Endothelial cell of umbilical vein (primary cell): ENCODE results near the gene SLC10A7. TPM values are rescaled to one million over a fixed set of nuclear protein-coding genes. Genes with fewer than 3 reads are reported as not detected.

Experiments used
- BruUV-seq: library from RNA; stranded (reverse); fragments of 400-500 nt; replicated peaks from 2 replicates; lab custom pipeline; 2021; lab: Mats Ljungman, UMichigan
- CTCF ChIA-PET: fragments of 300-600, 350-600 bp; sonication (Branson Sonifier 250); formaldehyde crosslinking; loops from one replicate; lab custom pipeline; 2021; ENCODE audit warnings: antibody characterized with exemption, inconsistent platforms; lab: Charles Lee
- POLR2A ChIA-PET: fragments of 300-600, 350-600 bp; sonication (Branson Sonifier 250); formaldehyde crosslinking; loops from one replicate; lab custom pipeline; 2021; ENCODE audit warnings: antibody characterized with exemption, inconsistent platforms; lab: Charles Lee
- DNase-seq: peaks from one replicate; pipeline ENCODE4 v3.0.0-alpha.2; 2011; ENCODE audit warnings: low read depth, low spot score
- FAIRE-seq: peaks from 2 replicates; lab custom pipeline; 2011; peaks lifted over from hg19 to GRCh38; lab: Jason Lieb, UNC
- H2AFZ ChIP-seq: 2 replicates; pipeline ENCODE4 v1.6.0; 2012; ENCODE audit warnings: low read depth, low read length, control low read depth, inconsistent platforms
- H3K27ac ChIP-seq: 2 replicates; pipeline ENCODE4 v1.5.1; 2011; ENCODE audit warnings: low read depth, mild to moderate bottlenecking, control low read depth, low read length, moderate library complexity; ENCODE audit not compliant: insufficient read depth
- H3K27me3 ChIP-seq, 2 experiments: 2 replicates each; pipeline versions ENCODE4 v1.6.0 to v1.6.1; 2011; ENCODE audit warnings: low read length in 2 of 2, mixed read lengths in 1 of 2; ENCODE audit not compliant: control insufficient read depth in 2 of 2, insufficient read depth in 2 of 2
- H3K36me3 ChIP-seq, 2 experiments: 2 replicates in 1 of 2; 3 replicates in 1 of 2; pipeline ENCODE4 v1.5.1; 2011; ENCODE audit warnings: low read length in 2 of 2, mild to moderate bottlenecking in 1 of 2, moderate library complexity in 1 of 2; ENCODE audit not compliant: control insufficient read depth in 2 of 2, insufficient read depth in 2 of 2; ENCODE audit errors: extremely low read depth in 1 of 2
- H3K4me1 ChIP-seq: 3 replicates; pipeline ENCODE4 v1.5.1; 2011; ENCODE audit warnings: mild to moderate bottlenecking, low read length; ENCODE audit not compliant: control insufficient read depth, insufficient read depth; ENCODE audit errors: extremely low read depth
- H3K4me2 ChIP-seq: 2 replicates; pipeline ENCODE4 v1.6.1; 2011; ENCODE audit warnings: low read length, control low read depth, mixed read lengths; ENCODE audit not compliant: insufficient read depth
- H3K4me3 ChIP-seq, 3 experiments: fragments of 200-600 bp in 1 of 3; sonication (generic), shearing (Covaris generic) in 1 of 3; replicated peaks in 1 of 3; 2 replicates each; pipeline ENCODE4 v1.5.1; 2011 to 2016; ENCODE audit warnings: control low read depth in 3 of 3, low read length in 3 of 3, mild to moderate bottlenecking in 2 of 3, inconsistent platforms in 1 of 3, low read depth in 1 of 3, moderate library complexity in 1 of 3; ENCODE audit not compliant: insufficient read depth in 1 of 3
- H3K79me2 ChIP-seq: 2 replicates; pipeline ENCODE4 v1.6.0; 2012; ENCODE audit warnings: low read length, inconsistent platforms; ENCODE audit not compliant: control insufficient read depth, insufficient read depth
- H3K9ac ChIP-seq: replicated peaks from 2 replicates; pipeline ENCODE3; 2011; ENCODE audit warnings: low read length, control low read depth; ENCODE audit not compliant: insufficient read depth; ENCODE audit errors: extremely low read depth
- H3K9me1 ChIP-seq: replicated peaks from 3 replicates; pipeline ENCODE4 v1.6.0; 2011; ENCODE audit warnings: mild to moderate bottlenecking, low read length; ENCODE audit not compliant: control insufficient read depth, insufficient read depth; ENCODE audit errors: extremely low read depth
- H3K9me3 ChIP-seq: replicated peaks from 2 replicates; pipeline ENCODE4 v1.5.1; 2012; ENCODE audit warnings: low read length, inconsistent platforms; ENCODE audit not compliant: control insufficient read depth, insufficient read depth
- H4K20me1 ChIP-seq: replicated peaks from 2 replicates; pipeline ENCODE3; 2011; ENCODE audit warnings: mild to moderate bottlenecking, low read length; ENCODE audit not compliant: control insufficient read depth, insufficient read depth; ENCODE audit errors: extremely low read depth
- CTCF ChIP-seq, 2 donors: IDR thresholded peaks; 1 replicate in 1 of 2; 2 replicates in 1 of 2; pipeline ENCODE4 v1.5.1; 2011; ENCODE audit warnings: low read length in 2 of 2, mild to moderate bottlenecking in 2 of 2, moderate library complexity in 2 of 2, control low read depth in 1 of 2, inconsistent platforms in 1 of 2, low read depth in 1 of 2; ENCODE audit not compliant: insufficient read depth in 1 of 2; ENCODE audit errors: extremely low read depth in 1 of 2
- EZH2 ChIP-seq: IDR thresholded peaks from 2 replicates; pipeline ENCODE4 v1.6.1; 2012; ENCODE audit warnings: borderline replicate concordance, low read depth, mild to moderate bottlenecking, moderate library complexity, low read length, inconsistent platforms; ENCODE audit not compliant: severe bottlenecking
- FOS ChIP-seq: IDR thresholded peaks from 2 replicates; pipeline ENCODE4 v1.6.1; 2011; ENCODE audit warnings: mild to moderate bottlenecking, low read length, moderate library complexity, borderline replicate concordance; ENCODE audit not compliant: insufficient read depth
- GATA2 ChIP-seq: IDR thresholded peaks from 2 replicates; pipeline ENCODE4 v1.7.0; 2011; ENCODE audit warnings: low read depth, mild to moderate bottlenecking, moderate library complexity, mixed read lengths, low read length; ENCODE audit not compliant: insufficient read length, insufficient read depth
- JUN ChIP-seq: IDR thresholded peaks from 2 replicates; pipeline ENCODE4 v1.6.1; 2011; ENCODE audit warnings: borderline replicate concordance, low read depth; ENCODE audit not compliant: insufficient read length, insufficient read depth
- MYC ChIP-seq: IDR thresholded peaks from one replicate; pipeline ENCODE4 v1.6.1; 2011; ENCODE audit warnings: mild to moderate bottlenecking, low read depth, low read length
- POLR2A ChIP-seq: IDR thresholded peaks from 2 replicates; pipeline ENCODE4 v1.6.1; 2012; ENCODE audit warnings: low read depth, mild to moderate bottlenecking, control low read depth, low read length
- POLR2AphosphoS5 ChIP-seq: IDR thresholded peaks from 2 replicates; pipeline ENCODE4 v1.6.1; 2012; ENCODE audit warnings: low read depth, mild to moderate bottlenecking, control low read depth, low read length, moderate library complexity; ENCODE audit not compliant: insufficient read depth
- dilution Hi-C: fragments of 300-500 bp; cut with MboI; formaldehyde crosslinking; loops from one replicate; pipeline ENCODE4 v1.15.0; 2019; ENCODE audit warnings: low sequenced_read_pairs; ENCODE audit not compliant: extremely low pct_ligation_motif_present
- intact Hi-C: fragments of 100-400 bp; cut with micrococcal nuclease; formaldehyde crosslinking; loops from one replicate; pipeline ENCODE4 v1.10.0; 2022
- polyA plus RNA-seq, 4 experiments: library from polyadenylated mRNA; depleted of rRNA in 3 of 4; stranded (reverse) in 3 of 4; unstranded in 1 of 4; fragments of >200 nt; gene quantifications; 2 replicates each; pipeline versions ENCODE4 v1.2.1 to v1.2.3, GENCODE V29; 2011 to 2012; ENCODE audit warnings: missing spikeins in 1 of 4
- total RNA-seq: library from RNA; stranded (reverse); gene quantifications from 2 replicates; pipeline ENCODE4 v1.2.3, GENCODE V29; 2021

The SLC10A7 gene
- total and polyA plus RNA-seq, 2 donors (not counting 3 experiments of a cell fraction or from before 2014, with no cell fraction given), result 13.6 to 20.4 TPM

GRCh38 chr4:146245246-146245645 lies 276.5 kb downstream of the SLC10A7 start:
- FAIRE-seq, result no peak

More at GRCh38 chr4:146245246-146245645, 276.5 kb downstream of the SLC10A7 start:
- CTCF ChIA-PET, result interaction anchor here (1.6 kb wide), 1 partner anchor 85 kb away, joined by 6 read pairs; no protein-coding TSS in a partner anchor
- Histone ChIP-seq H3K9ac (no peak overlapping the region), H3K36me3 (no peaks in the 10 kb centered on the region), H3K4me1 (peaks cover 30% of the 10 kb centered on the region), H3K27ac (no peak overlapping the region), H4K20me1 (no peaks in the 10 kb centered on the region), H2AFZ (no peak overlapping the region), H3K27me3 (no peaks in the 10 kb centered on the region), H3K4me3 (no peak overlapping the region), H3K4me2 (no peak overlapping the region), H3K9me3 (no peaks in the 10 kb centered on the region), H3K79me2 (no peaks in the 10 kb centered on the region), H3K9me1 (no peaks in the 10 kb centered on the region)
- TF ChIP-seq POLR2A (no peak), JUN (no peak), FOS (no peak), EZH2 (no peak), GATA2 (no peak), CTCF (IDR thresholded peaks at IDR 0.05; ENCODE audit: extremely low read depth in 1 of 2, insufficient read depth in 1 of 2, low read depth in 1 of 2, low read length in 2 of 2) (no peak), MYC (no peak), POLR2AphosphoS5 (no peak)
- POLR2A ChIA-PET, result no interaction called here
- DNase-seq, result no peak
- no TSS peak for BruUV-seq
- dilution Hi-C loops (no loop called here), intact Hi-C loops (no loop called here)
